Activated naive CD8-positive, alpha-beta T cell treated with anti-CD3 and anti-CD28 coated beads, Interleukin-2, amount 50 U/mL, for 16 hours (primary cell): Measurements from ENCODE around the gene DAGLA.
A peak's percentile ranks its signal among the peaks of the same experiment; 100 is the strongest.

Experiments
- DNase-seq: peaks from one replicate; pipeline ENCODE4 v3.0.0-alpha.2; 2020; ENCODE audit warnings: low read depth, low spot score

DAGLA gene

DNA sequence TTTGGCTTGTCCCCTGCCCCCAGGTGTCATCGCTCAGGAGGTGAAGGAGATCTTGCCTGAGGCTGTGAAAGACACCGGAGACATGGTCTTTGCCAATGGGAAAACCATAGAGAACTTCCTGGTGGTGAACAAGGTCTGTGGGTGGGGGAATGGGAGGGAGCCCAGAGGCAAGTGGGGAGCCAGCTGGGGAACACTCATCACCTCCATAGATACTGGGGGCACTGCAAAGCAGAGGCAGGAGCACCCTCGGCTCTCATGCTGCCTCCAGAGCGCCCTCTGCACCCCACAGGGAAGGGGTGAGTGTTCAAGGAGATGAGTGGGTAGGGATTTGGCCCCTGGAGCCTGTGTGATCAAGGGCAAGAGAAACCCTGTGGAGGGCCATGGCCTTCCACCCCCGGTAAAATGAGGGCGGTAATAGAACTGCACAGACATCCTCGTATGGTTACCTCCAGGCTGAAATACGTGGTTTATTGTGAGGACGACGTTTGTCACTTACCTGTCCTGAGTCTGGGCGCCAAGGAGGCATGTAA is 98.2 kb downstream of the DAGLA start:
- no peak for DNase-seq

DNA sequence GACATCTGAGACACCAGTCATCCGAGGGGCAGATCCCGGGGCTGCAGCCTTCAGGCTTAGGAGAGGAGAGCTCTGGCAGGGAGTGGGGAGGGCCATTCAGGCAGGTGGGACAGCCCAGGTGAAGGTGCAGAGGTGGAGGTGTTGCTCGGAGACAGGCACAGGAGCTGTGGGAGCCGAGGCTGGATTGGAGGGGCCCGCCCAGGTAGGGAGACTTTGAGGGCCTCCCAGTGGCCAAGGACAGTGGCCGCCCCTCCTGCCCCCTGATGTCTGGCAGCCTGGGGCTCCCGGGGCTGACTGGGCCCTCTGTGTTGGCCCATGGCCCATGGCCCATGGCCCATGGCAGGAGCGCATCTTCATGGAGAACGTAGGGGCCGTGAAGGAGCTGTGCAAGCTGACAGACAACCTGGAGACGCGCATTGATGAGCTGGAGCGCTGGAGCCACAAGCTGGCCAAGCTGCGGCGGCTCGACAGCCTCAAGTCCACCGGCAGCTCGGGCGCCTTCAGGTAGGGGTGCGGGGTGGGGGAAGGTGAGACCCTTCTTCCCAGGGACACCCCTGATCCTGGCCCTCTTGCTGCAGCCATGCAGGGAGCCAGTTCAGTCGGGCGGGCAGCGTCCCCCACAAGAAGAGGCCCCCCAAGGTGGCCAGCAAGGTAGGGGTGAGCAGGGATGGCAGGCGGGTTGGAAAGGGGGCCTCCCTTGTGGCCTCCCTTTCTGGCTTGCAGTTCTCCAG is 98.9 kb downstream of the DAGLA start:
- no peak for DNase-seq

DNA sequence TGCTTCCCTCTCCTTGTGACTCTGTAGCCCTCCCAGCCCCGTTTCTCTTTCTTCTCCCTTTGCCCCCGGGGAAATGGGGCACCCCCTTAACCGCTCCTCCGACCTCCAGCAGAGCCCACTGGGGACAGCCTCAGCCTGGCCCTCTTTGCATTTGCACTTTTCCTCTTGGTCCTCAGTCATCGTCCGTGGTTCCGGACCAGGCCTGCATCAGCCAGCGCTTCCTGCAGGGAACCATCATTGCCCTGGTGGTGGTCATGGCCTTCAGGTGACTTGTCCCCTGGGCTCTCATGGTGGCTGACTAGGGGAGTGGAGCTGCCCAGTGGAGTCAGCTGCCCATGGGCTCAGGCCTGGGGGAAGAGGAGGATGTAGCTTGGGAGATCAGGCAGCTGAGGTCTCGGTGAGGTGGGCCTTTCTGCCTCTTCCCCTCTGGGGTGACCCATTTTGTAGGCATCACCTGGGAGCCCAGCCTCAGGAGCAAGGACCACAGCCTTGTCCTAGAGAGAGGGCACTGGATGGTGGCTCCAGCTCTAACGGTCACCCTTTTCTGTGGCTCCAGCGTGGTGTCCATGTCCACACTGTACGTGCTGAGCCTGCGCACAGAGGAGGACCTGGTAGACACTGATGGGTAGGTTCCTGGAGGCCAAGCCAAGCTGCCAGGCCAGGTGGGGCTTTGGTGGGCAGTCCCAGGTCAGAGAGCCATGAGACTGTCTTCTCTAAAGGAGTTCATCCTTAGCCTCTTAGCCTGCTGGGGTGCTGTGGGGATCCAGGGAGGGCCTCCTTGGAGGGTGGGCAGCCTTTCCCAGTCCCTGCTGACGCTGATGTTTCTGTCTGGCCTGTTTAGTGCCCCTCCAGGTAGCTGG is 99.7 kb downstream of the DAGLA start:
- DNase-seq, result no peak

DNA sequence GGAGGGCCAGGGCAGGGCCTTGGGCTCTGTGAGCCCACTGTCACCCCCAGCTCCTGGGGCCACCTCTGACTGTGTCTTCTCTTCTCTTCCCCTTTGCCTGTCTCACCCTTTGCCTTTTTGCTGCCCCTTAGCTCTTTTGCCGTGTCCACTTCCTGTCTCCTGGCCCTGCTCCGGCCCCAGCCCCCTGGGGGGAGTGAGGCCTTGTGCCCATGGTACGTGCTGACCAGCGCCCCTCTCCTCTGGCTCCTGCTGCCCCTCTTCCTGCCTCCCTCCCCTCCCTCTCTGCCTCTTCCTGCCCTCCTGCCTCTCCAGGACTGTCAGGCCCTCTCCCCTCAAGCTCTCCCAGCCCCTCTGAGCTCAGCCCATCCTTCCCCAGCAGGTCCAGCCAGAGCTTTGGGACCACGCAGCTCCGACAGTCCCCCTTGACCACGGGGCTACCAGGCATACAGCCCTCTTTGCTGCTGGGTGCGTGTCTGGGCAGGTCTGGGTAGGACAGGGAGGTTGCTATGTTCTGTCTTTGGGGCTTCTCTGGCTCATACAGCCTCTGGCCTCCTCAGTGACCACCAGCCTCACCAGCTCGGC is 100.5 kb downstream of the DAGLA start:
- DNase-seq, result no peak

- DNase-seq, result no peak
Measured at GRCh38 chr11:61781585-61781984, 101.4 kb downstream of the DAGLA start.

GRCh38 chr11:61782299-61782698 is 102.1 kb downstream of the DAGLA start:
- DNase-seq, result no peak

DNA sequence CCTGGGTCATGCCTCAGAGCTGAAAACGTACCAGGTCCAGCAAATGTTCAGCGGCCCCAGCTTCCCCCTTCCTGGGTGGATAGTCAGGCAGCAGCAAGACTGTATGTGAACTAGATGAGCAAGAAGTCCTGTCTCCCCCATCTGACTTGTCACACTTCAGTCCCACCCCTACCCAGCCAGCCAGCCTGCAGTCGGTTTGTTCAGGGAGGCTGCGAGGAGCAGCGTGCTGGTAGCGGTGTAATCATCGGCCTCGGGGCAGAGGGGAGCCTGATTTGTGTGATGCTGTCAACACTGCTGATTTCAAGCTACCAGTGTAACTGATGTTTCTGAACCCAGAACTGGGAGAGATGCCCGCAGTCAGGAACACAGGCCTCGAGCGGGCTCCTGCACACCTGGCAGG is 102.7 kb downstream of the DAGLA start:
- DNase-seq, result no peak

DNA sequence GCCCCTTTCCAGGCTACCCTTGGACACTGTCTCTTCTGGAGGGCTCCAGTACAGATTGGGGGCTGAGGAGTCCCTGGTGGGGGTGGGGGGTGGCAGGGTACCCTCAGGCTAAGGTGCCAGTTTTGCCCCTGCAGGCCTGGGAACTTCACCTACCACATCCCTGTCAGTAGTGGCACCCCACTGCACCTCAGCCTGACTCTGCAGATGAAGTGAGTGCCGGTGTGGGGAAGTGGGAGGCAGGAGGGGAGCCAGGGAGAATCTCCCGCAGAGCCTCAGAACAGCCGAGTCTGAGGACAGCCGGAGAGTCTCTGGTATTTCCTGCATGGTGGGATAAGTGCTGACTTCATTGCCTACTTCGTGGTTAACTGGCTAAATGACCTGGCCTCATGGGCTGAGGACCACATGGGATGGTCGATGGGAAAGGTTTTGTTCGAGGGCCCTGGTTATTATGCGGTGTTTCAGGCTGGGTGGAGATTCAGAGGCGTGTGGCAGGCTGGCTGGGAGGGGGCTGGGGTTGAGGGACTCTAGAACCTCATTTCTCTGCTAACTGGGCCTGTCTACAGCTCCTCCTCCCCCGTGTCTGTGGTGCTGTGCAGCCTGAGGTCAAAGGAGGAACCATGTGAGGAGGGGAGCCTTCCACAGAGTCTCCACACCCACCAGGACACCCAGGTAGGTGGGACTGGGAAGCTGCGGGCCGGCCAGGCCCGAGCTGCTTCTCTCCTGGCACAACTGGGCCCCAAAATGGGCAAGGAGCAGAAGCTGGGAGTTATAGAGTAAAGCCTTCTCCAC is 103.7 kb downstream of the DAGLA start:
- no peak for DNase-seq

GRCh38 chr11:61784506-61784805 is 104.3 kb downstream of the DAGLA start:
- no peak for DNase-seq

GRCh38 chr11:61785837-61786402 is 105.7 kb downstream of the DAGLA start:
- DNase-seq, result no peak

DNA sequence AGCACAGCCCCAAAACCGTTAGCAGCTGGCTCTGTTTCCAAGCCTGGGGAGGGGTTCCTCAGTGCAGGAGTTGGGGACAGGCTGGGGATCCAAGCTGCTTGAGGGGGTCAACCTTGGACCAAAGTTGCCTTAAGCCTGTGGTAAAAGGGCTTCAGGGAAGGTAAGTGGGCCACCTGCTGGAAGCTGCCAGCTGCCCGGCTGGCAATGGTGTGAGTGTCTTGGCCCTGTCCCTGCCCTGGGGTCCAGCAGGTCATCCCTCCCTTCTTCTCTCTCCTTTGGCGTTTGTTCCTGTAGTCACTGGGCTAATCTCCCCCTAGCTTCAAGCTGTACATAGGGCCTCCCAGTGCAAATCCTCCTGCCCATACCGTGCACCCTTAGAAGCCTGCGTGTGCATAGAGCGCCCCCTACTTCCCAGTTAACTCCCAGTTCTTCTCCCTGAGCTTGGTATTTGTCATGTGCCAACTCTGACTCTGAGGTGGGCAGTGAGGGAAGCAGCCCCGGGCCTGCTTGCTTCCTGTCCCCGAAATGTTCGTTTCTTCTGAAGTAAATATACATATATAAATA is 107.8 kb downstream of the DAGLA start:
- no peak for DNase-seq

- DNase-seq, result no peak
Measured at GRCh38 chr11:61791737-61792309, 111.6 kb downstream of the DAGLA start.

DNA sequence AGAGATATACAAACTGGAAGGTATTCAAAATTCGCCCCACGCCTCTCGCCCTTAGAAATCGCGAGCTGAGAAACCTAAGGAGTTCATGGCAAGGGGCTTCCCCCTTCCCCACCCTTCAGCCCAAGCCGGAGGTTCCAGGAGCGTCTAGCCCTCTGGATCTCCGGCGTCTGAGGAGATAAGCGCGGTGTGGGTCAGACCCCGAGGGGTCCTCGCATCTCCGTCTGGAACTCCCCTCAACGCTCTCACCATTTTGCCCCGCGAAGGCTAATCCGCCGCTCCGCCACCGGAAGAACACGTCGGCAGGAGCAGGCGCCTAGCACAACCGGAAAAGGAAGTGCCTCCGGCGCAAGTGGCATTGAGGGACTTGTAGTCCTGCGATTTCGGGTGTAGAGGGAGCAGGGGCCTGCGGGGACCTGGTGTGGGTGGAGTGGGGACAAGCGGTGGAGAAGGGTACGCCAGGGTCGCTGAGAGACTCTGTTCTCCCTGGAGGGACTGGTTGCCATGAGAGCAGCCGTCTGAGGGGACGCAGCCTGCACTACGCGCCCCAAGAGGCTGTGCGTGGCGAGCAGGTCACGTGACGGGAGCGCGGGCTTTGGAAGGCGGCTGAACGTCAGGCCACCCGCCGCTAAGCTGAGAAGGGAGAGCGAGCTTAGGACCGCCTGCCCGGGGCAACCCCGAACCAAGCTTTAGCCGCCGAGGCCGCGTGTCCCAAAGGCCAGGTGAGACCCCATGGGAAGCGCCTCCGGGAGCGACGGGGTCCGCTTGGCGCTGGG is 112.3 kb downstream of the DAGLA start, which contains the start of the genes FEN1 and TMEM258:
TSS of gene FEN1 (plus strand) at position 602 of the 773 bp plus-strand sequence. CDS start 2,451 bp downstream, outside the sequence.
TSS of gene TMEM258 (minus strand) at position 290 of the 773 bp plus-strand sequence. CDS start at position 249, 41 bp downstream.
- peak; percentile 67 for DNase-seq

GRCh38 chr11:61793083-61793828 is 113.1 kb downstream of the DAGLA start:
- no peak for DNase-seq

DNA sequence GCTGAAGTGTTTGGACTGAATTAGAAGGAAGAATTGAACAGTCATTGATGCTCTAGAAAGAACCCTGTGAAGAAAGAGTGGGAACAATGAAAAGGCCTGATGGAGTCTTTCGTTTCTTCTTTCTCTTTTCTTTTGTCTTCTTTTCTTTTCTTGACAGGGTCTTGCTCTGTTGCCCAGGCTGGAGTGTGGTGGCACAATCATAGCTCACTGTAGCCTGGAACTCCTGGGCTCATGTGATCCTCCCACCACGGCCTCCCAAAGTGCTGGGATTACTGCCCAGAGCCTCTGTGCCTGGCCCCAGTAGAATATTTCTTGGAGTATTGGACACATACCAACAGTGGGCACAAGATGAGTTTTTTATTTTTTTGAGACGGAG is 113.6 kb downstream of the DAGLA start:
- DNase-seq, result no peak

- DNase-seq, result no peak
Measured at GRCh38 chr11:61794579-61794978, 114.4 kb downstream of the DAGLA start.

DNA sequence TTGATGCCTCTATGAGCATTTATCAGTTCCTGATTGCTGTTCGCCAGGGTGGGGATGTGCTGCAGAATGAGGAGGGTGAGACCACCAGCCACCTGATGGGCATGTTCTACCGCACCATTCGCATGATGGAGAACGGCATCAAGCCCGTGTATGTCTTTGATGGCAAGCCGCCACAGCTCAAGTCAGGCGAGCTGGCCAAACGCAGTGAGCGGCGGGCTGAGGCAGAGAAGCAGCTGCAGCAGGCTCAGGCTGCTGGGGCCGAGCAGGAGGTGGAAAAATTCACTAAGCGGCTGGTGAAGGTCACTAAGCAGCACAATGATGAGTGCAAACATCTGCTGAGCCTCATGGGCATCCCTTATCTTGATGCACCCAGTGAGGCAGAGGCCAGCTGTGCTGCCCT is 115.3 kb downstream of the DAGLA start:
- no peak for DNase-seq

- no peak for DNase-seq
Measured at GRCh38 chr11:61795876-61796526, 115.8 kb downstream of the DAGLA start.
